ENCODE data around the gene NGFR. TPM values are rescaled to one million over a fixed set of nuclear protein-coding genes. Genes with fewer than 3 reads are reported as not detected.

Gene NGFR
- total and polyA plus RNA-seq, 9 of the 15 experiments (the other 6 are each of a cell fraction or from before 2014, with no cell fraction given) = 0.07 to 0.23 (median 0.13) TPM; not detected in 4

DNA sequence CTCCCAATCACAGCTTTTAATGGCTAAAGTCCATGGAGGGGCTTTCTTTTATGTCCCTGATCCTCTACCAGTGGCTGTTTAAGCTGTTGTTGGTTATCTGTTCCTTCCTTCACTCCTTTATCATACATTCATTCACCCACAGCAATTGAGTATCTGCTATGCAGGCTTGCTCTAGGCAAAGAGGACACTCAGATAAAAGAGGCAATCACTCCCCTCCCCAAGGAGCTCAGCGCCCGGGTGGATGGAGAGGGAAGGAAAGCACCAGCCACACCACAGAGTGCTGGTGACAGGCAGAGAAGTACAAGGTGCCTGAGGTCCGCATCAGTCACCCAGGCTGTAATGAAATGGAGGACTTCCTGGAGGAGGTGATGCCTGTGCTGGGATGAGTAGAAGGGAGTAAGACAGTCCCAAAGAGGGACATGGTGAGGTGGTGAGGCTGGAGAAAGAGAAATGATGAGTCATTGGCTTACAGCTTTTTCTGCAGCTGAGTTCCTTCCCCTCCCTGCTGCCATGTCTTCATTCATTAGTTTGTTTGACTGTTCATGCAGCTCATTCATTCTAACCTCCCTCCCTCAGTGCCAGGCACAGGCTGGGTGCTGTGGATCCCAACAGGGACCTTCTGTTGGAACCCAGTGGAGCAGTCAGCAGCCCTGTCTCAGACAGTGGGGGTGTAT is 12.8 kb upstream of the NGFR start (continued):
- TF ChIP-seq, protein P1, sequence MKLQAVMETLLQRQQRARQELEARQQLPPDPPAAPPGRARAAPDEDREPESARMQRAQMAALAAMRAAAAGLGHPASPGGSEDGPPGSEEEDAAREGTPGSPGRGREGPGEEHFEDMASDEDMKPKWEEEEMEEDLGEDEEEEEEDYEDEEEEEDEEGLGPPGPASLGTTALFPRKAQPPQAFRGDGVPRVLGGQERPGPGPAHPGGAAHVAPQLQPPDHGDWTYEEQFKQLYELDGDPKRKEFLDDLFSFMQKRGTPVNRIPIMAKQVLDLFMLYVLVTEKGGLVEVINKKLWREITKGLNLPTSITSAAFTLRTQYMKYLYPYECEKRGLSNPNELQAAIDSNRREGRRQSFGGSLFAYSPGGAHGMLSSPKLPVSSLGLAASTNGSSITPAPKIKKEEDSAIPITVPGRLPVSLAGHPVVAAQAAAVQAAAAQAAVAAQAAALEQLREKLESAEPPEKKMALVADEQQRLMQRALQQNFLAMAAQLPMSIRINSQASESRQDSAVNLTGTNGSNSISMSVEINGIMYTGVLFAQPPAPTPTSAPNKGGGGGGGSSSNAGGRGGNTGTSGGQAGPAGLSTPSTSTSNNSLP (IDR thresholded peaks at IDR 0.05; ENCODE audit: borderline replicate concordance, low read depth, low read length) = no peak
- TF ChIP-seq, protein P2, sequence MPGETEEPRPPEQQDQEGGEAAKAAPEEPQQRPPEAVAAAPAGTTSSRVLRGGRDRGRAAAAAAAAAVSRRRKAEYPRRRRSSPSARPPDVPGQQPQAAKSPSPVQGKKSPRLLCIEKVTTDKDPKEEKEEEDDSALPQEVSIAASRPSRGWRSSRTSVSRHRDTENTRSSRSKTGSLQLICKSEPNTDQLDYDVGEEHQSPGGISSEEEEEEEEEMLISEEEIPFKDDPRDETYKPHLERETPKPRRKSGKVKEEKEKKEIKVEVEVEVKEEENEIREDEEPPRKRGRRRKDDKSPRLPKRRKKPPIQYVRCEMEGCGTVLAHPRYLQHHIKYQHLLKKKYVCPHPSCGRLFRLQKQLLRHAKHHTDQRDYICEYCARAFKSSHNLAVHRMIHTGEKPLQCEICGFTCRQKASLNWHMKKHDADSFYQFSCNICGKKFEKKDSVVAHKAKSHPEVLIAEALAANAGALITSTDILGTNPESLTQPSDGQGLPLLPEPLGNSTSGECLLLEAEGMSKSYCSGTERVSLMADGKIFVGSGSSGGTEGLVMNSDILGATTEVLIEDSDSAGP (CRISPR knock-in tag; IDR thresholded peaks at IDR 0.05) = no peak
- TF ChIP-seq, protein P3, sequence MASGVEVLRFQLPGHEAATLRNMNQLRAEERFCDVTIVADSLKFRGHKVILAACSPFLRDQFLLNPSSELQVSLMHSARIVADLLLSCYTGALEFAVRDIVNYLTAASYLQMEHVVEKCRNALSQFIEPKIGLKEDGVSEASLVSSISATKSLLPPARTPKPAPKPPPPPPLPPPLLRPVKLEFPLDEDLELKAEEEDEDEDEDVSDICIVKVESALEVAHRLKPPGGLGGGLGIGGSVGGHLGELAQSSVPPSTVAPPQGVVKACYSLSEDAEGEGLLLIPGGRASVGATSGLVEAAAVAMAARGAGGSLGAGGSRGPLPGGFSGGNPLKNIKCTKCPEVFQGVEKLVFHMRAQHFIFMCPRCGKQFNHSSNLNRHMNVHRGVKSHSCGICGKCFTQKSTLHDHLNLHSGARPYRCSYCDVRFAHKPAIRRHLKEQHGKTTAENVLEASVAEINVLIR (CRISPR knock-in tag; IDR thresholded peaks at IDR 0.05) = no peak
- TF ChIP-seq ZFPM2 (CRISPR knock-in tag; IDR thresholded peaks at IDR 0.05) (no peak), PHB (CRISPR knock-in tag; IDR thresholded peaks at IDR 0.05) (no peak), FOXM1 (IDR thresholded peaks at IDR 0.05; ENCODE audit: low read depth) (no peak), FOXM1 (CRISPR knock-in tag; IDR thresholded peaks at IDR 0.05; ENCODE audit: low read depth) (no peak), ZC3H8 (IDR thresholded peaks at IDR 0.05) (no peak), CBFA2T3 (IDR thresholded peaks at IDR 0.05) (peak; percentile 87), ESRRB (CRISPR knock-in tag; IDR thresholded peaks at IDR 0.05; ENCODE audit: borderline replicate concordance) (no peak), TEAD4 (IDR thresholded peaks at IDR 0.05; ENCODE audit: low read length) (peak; percentile 62; the same call in 1 of the 2 replicates), TEAD4 (CRISPR knock-in tag; IDR thresholded peaks at IDR 0.05; ENCODE audit: borderline replicate concordance) (no peak)
- TF ChIP-seq, protein P4, sequence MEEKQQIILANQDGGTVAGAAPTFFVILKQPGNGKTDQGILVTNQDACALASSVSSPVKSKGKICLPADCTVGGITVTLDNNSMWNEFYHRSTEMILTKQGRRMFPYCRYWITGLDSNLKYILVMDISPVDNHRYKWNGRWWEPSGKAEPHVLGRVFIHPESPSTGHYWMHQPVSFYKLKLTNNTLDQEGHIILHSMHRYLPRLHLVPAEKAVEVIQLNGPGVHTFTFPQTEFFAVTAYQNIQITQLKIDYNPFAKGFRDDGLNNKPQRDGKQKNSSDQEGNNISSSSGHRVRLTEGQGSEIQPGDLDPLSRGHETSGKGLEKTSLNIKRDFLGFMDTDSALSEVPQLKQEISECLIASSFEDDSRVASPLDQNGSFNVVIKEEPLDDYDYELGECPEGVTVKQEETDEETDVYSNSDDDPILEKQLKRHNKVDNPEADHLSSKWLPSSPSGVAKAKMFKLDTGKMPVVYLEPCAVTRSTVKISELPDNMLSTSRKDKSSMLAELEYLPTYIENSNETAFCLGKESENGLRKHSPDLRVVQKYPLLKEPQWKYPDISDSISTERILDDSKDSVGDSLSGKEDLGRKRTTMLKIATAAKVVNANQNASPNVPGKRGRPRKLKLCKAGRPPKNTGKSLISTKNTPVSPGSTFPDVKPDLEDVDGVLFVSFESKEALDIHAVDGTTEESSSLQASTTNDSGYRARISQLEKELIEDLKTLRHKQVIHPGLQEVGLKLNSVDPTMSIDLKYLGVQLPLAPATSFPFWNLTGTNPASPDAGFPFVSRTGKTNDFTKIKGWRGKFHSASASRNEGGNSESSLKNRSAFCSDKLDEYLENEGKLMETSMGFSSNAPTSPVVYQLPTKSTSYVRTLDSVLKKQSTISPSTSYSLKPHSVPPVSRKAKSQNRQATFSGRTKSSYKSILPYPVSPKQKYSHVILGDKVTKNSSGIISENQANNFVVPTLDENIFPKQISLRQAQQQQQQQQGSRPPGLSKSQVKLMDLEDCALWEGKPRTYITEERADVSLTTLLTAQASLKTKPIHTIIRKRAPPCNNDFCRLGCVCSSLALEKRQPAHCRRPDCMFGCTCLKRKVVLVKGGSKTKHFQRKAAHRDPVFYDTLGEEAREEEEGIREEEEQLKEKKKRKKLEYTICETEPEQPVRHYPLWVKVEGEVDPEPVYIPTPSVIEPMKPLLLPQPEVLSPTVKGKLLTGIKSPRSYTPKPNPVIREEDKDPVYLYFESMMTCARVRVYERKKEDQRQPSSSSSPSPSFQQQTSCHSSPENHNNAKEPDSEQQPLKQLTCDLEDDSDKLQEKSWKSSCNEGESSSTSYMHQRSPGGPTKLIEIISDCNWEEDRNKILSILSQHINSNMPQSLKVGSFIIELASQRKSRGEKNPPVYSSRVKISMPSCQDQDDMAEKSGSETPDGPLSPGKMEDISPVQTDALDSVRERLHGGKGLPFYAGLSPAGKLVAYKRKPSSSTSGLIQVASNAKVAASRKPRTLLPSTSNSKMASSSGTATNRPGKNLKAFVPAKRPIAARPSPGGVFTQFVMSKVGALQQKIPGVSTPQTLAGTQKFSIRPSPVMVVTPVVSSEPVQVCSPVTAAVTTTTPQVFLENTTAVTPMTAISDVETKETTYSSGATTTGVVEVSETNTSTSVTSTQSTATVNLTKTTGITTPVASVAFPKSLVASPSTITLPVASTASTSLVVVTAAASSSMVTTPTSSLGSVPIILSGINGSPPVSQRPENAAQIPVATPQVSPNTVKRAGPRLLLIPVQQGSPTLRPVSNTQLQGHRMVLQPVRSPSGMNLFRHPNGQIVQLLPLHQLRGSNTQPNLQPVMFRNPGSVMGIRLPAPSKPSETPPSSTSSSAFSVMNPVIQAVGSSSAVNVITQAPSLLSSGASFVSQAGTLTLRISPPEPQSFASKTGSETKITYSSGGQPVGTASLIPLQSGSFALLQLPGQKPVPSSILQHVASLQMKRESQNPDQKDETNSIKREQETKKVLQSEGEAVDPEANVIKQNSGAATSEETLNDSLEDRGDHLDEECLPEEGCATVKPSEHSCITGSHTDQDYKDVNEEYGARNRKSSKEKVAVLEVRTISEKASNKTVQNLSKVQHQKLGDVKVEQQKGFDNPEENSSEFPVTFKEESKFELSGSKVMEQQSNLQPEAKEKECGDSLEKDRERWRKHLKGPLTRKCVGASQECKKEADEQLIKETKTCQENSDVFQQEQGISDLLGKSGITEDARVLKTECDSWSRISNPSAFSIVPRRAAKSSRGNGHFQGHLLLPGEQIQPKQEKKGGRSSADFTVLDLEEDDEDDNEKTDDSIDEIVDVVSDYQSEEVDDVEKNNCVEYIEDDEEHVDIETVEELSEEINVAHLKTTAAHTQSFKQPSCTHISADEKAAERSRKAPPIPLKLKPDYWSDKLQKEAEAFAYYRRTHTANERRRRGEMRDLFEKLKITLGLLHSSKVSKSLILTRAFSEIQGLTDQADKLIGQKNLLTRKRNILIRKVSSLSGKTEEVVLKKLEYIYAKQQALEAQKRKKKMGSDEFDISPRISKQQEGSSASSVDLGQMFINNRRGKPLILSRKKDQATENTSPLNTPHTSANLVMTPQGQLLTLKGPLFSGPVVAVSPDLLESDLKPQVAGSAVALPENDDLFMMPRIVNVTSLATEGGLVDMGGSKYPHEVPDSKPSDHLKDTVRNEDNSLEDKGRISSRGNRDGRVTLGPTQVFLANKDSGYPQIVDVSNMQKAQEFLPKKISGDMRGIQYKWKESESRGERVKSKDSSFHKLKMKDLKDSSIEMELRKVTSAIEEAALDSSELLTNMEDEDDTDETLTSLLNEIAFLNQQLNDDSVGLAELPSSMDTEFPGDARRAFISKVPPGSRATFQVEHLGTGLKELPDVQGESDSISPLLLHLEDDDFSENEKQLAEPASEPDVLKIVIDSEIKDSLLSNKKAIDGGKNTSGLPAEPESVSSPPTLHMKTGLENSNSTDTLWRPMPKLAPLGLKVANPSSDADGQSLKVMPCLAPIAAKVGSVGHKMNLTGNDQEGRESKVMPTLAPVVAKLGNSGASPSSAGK (IDR thresholded peaks at IDR 0.05) = no peak
